Esophagus squamous epithelium (tissue), 5 donors: ENCODE results near the gene CDK13. TPM values are rescaled to one million over a fixed set of nuclear protein-coding genes. Genes with fewer than 3 reads are reported as not detected.
"Not testable (repeated sequence)": the region's sequence is repeated elsewhere in the genome, so short reads cannot be mapped to it uniquely, and the experiment has no call there.

ENCODE experiments used
- DNase-seq: peaks from one replicate; lab custom pipeline; 2025; lab: John Stamatoyannopoulos, UW
- H3K27ac ChIP-seq, 4 donors: fragments of 200-600 bp; sonication (generic); one replicate each; pipeline ENCODE4 v1.5.1; 2016 to 2019; ENCODE audit warnings: mild to moderate bottlenecking in 1 of 4
- H3K27me3 ChIP-seq, 4 donors: fragments of 200-600 bp; sonication (generic); 1 replicate in 3 of 4; 2 replicates in 1 of 4; pipeline versions ENCODE4 v1.5.1 to v1.6.0; 2017 to 2021; ENCODE audit warnings: antibody characterized with exemption in 1 of 4
- H3K36me3 ChIP-seq, 3 donors: fragments of 200-600 bp; sonication (generic); one replicate each; pipeline ENCODE4 v1.5.1; 2016 to 2019
- H3K4me1 ChIP-seq, 3 donors: fragments of 200-600 bp; sonication (generic); one replicate each; pipeline ENCODE4 v1.5.1; 2017 to 2019
- H3K4me3 ChIP-seq, 4 donors: fragments of 200-600 bp; sonication (generic); 1 replicate in 3 of 4; 2 replicates in 1 of 4; pipeline ENCODE4 v1.5.1; 2016 to 2019; ENCODE audit warnings: mild to moderate bottlenecking in 2 of 4, moderate library complexity in 1 of 4
- H3K9me3 ChIP-seq, 3 donors: fragments of 200-600 bp; sonication (generic); one replicate each; pipeline ENCODE4 v1.5.1; 2016 to 2019
- CTCF ChIP-seq, 6 experiments: fragments of 450-650 bp in 4 of 6; fragments of 200-600 bp in 2 of 6; sonication (generic) in 2 of 6; IDR thresholded peaks; one replicate each; pipeline ENCODE4 v1.5.1; 2016 to 2019; ENCODE audit warnings: antibody characterized with exemption in 6 of 6, mild to moderate bottlenecking in 4 of 6, moderate library complexity in 4 of 6
- POLR2A ChIP-seq, 4 donors: fragments of 450-650 bp; IDR thresholded peaks; one replicate each; pipeline ENCODE4 v1.6.1; 2017; ENCODE audit warnings: antibody characterized with exemption in 4 of 4, mild to moderate bottlenecking in 4 of 4, moderate library complexity in 3 of 4
- WGBS, 2 donors: methylation state at CpG; one replicate each; pipeline ENCODE4 v1.1.5; 2018; 5-methylcytosine and 5-hydroxymethylcytosine counted together
- intact Hi-C: fragments of 100-400 bp; cut with DNase I; formaldehyde crosslinking; loops from one replicate; pipeline ENCODE4 v1.15.0; 2022
- total RNA-seq, 4 donors: library from RNA; depleted of rRNA; stranded (reverse); fragments of >200 nt; gene quantifications; one replicate each; pipeline ENCODE4 v1.1.0, GENCODE V29; 2016
- donor health status: DM: yes; HTN: yes; CAD: no.

CDK13 gene
- total RNA-seq, 4 donors from 2014 or later, result 46.0 to 99.8 (median 66.0) TPM

- DNase-seq, result no peak
- H3K4me1 ChIP-seq, result peaks cover 0 to 45% (median 18%) of the 10 kb centered on the region in 3 donors
- TF ChIP-seq POLR2A (IDR thresholded peaks at IDR 0.05) (no peak), CTCF (IDR thresholded peaks at IDR 0.05) (no peak)
- no peaks in the 10 kb centered on the region for H3K36me3 ChIP-seq
- peaks cover 0 to 8% (median 0%) of the 10 kb centered on the region in 4 donors for H3K27me3 ChIP-seq
- intact Hi-C loops, result no loop called here
- H3K27ac ChIP-seq, result peak overlapping the region; percentile 89 to 97 (median 92)
- no peaks in the 10 kb centered on the region for H3K9me3 ChIP-seq
- 6 to 15% methylated on average over 8 to 17 of the region's 17 CpGs for WGBS, 2 donors
- H3K4me3 ChIP-seq, result peak overlapping the region; percentile 83 to 99 (median 88)
These were observed 185.2 kb downstream of the CDK13 start for GRCh38 chr7:40135317-40135610.

DNA sequence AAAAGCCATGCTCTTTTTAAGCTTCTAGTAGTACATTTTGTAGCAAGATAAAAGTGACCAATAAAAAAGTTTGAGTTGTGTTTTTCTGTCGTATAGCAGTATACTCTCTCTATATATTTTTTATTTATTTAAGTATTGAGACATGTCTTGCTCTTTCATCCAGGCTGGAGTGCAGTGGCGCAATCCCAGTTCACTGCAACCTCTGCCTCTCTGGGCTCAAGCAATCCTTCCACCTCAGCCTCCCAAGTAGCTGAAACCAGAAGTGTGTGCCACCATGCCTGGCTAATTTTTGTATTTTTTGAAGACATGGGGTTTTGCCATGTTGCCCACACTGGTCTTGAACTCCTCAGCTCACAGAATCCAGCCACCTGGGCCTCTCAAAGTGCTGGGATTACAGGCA, 187.5 kb downstream of the CDK13 start:
- intact Hi-C loops, result no loop called here
- WGBS, 2 donors, result 85 to 90% methylated on average over 2 of the region's 2 CpGs
- H3K36me3 ChIP-seq, result no peaks in the 10 kb centered on the region

GRCh38 chr7:40138973-40139372, 188.9 kb downstream of the CDK13 start:
- Histone ChIP-seq H3K4me3 (no peak overlapping the region), H3K27me3 (peaks cover 0 to 8% (median 0%) of the 10 kb centered on the region in 4 donors), H3K9me3 (no peaks in the 10 kb centered on the region), H3K36me3 (no peaks in the 10 kb centered on the region), H3K27ac (no peak overlapping the region), H3K4me1 (peaks cover 0 to 11% (median 0%) of the 10 kb centered on the region in 3 donors)
- DNase-seq, result no peak
- intact Hi-C loops, result no loop called here
- TF ChIP-seq CTCF (IDR thresholded peaks at IDR 0.05) (no peak), POLR2A (IDR thresholded peaks at IDR 0.05) (no peak)
- 80 to 88% methylated on average over 5 of the region's 5 CpGs for WGBS, 2 donors

More for the DNA sequence above, 187.5 kb downstream of the CDK13 start:
- no peak for TF ChIP-seq CTCF (IDR thresholded peaks at IDR 0.05)
- TF ChIP-seq POLR2A (IDR thresholded peaks at IDR 0.05), result no peak
- DNase-seq, result no peak
- H3K27me3 ChIP-seq, result peaks cover 0 to 8% (median 0%) of the 10 kb centered on the region in 4 donors
- peaks cover 0 to 23% (median 10%) of the 10 kb centered on the region in 3 donors for H3K4me1 ChIP-seq
- H3K9me3 ChIP-seq, result no peaks in the 10 kb centered on the region
- H3K27ac ChIP-seq, result no peak overlapping the region
- H3K4me3 ChIP-seq, result no peak overlapping the region

- WGBS, 2 donors, result 95 to 97% methylated on average over 13 of the region's 13 CpGs
- intact Hi-C loops, H3K27ac ChIP-seq, DNase-seq, H3K4me1 ChIP-seq, H3K27me3 ChIP-seq, H3K36me3 ChIP-seq, H3K9me3 ChIP-seq, H3K4me3 ChIP-seq: not testable (repeated sequence)
These were observed 189.8 kb downstream of the CDK13 start for GRCh38 chr7:40139891-40140290.

- H3K4me3 ChIP-seq, intact Hi-C loops, H3K27me3 ChIP-seq, H3K9me3 ChIP-seq, DNase-seq, H3K36me3 ChIP-seq, H3K4me1 ChIP-seq: not testable (repeated sequence)
- peak overlapping the region in 1 of 4 donors; percentile 20 for H3K27ac ChIP-seq
- 52 to 64% methylated on average over 5 of the region's 5 CpGs for WGBS, 2 donors
These were observed 191.9 kb downstream of the CDK13 start for GRCh38 chr7:40141916-40142315.

DNA sequence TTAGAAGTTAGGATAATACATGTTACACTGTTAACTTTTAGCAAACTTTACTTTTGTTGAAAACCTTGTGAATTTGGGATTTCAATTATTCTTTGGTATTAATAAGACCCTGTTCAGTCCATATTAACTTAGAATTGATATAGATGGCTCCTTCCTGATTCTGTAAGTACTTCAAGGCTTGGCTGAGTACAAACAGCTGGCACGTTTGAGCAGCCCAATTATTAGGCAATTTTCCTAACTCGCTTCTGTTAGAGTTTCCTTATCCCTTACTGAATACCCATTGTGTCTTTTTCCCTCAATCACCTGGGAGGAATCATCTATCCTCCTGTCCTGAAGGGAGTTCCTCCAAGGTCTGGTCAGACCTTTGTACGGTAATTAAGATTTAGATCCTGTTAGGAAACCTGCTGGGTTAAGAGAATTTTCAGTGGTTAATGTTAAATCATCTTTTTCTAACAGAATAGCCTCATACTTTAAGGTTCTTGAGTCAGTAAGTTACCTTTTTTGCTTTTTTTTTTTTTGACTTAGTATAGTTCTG, 195.6 kb downstream of the CDK13 start:
- H3K9me3 ChIP-seq, H3K27ac ChIP-seq, H3K4me3 ChIP-seq, H3K4me1 ChIP-seq, intact Hi-C loops, DNase-seq, H3K36me3 ChIP-seq, H3K27me3 ChIP-seq: not testable (repeated sequence)
- WGBS, 2 donors, result 34 to 46% methylated on average over 3 of the region's 3 CpGs
